ENCODE measurements around the gene MYCBP. TPM values are rescaled to one million over a fixed set of nuclear protein-coding genes. Genes with fewer than 3 reads are reported as not detected.

MYCBP gene
- total and polyA plus RNA-seq, 2 of the 13 experiments (the other 11 are each of a cell fraction or from before 2014, with no cell fraction given) = 11.4 to 30.4 TPM

DNA sequence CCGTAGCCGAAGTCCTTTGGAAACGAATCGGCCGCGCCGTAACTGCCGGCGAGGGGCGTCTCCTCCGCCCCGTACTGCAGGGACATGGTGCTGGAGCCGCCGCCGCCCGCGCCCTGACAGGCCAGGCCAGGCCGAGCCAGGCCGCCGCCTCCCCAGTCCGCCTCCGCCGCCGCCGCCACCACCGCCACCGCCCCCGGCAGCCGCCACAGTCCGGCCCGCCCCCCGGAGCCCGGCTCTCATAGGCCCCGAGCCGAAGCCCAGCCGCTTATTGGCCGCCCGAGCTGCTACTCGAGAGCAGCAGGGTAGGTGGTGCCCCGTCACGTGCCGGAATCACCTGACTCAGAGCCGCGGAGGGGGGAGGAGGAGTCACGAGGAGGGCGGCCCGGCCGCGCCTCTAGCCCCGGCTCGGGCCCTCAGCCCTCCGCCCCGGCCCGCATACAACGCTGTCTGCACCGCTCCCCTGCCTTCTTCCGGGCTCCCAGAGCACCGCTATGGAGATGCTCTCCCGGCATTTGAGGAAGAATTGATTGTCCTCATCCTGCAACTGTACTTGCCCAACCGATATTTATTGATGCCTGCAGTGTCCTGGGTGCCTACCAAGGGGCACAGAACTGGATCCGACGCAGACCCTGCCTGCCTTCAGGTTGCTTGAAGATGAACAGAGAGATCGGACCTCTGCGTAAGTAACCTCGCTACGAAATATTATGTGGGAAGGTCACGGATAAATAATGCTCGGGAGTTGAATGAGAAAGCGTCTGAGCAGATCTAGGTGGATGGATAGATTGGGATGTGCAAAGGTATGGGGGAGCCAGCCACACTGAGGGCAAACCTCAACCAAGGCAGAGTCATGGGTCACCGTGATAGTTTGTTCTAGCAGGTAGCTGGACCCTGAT is 13.3 kb downstream of the MYCBP start, which contains the start of gene RRAGC (continued):
- TF ChIP-seq, protein P1, sequence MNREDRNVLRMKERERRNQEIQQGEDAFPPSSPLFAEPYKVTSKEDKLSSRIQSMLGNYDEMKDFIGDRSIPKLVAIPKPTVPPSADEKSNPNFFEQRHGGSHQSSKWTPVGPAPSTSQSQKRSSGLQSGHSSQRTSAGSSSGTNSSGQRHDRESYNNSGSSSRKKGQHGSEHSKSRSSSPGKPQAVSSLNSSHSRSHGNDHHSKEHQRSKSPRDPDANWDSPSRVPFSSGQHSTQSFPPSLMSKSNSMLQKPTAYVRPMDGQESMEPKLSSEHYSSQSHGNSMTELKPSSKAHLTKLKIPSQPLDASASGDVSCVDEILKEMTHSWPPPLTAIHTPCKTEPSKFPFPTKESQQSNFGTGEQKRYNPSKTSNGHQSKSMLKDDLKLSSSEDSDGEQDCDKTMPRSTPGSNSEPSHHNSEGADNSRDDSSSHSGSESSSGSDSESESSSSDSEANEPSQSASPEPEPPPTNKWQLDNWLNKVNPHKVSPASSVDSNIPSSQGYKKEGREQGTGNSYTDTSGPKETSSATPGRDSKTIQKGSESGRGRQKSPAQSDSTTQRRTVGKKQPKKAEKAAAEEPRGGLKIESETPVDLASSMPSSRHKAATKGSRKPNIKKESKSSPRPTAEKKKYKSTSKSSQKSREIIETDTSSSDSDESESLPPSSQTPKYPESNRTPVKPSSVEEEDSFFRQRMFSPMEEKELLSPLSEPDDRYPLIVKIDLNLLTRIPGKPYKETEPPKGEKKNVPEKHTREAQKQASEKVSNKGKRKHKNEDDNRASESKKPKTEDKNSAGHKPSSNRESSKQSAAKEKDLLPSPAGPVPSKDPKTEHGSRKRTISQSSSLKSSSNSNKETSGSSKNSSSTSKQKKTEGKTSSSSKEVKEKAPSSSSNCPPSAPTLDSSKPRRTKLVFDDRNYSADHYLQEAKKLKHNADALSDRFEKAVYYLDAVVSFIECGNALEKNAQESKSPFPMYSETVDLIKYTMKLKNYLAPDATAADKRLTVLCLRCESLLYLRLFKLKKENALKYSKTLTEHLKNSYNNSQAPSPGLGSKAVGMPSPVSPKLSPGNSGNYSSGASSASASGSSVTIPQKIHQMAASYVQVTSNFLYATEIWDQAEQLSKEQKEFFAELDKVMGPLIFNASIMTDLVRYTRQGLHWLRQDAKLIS (CRISPR knock-in tag; IDR thresholded peaks at IDR 0.05) = 0 out of 2 replicates have a peak, but pooled peaks have one; percentile 56
- TF ChIP-seq ZNF496 (CRISPR knock-in tag; IDR thresholded peaks at IDR 0.05; ENCODE audit: insufficient replicate concordance) (no peak), MEIS2 (CRISPR knock-in tag; IDR thresholded peaks at IDR 0.05) (no peak), CBX5 (CRISPR knock-in tag; IDR thresholded peaks at IDR 0.05; ENCODE audit: borderline replicate concordance) (no peak), ZNF589 (CRISPR knock-in tag; conservative IDR thresholded peaks at IDR 0.05) (no peak), TP53 (CRISPR knock-in tag; conservative IDR thresholded peaks at IDR 0.05) (no peak), GPN1 (CRISPR knock-in tag; IDR thresholded peaks at IDR 0.05; ENCODE audit: borderline replicate concordance) (no peak), SNAI1 (CRISPR knock-in tag; IDR thresholded peaks at IDR 0.05; ENCODE audit: borderline replicate concordance) (0 out of 2 replicates have a peak, but pooled peaks have one; percentile 27), TSC22D2 (CRISPR knock-in tag; IDR thresholded peaks at IDR 0.05; ENCODE audit: borderline replicate concordance) (no peak), TAF1 (CRISPR knock-in tag; IDR thresholded peaks at IDR 0.05) (peak; percentile 58; the same call in 1 of the 2 replicates), STAG1 (CRISPR knock-in tag; IDR thresholded peaks at IDR 0.05) (peak; percentile 19), NFKBIZ (CRISPR knock-in tag; IDR thresholded peaks at IDR 0.05) (no peak), MEIS1 (CRISPR knock-in tag; IDR thresholded peaks at IDR 0.05; ENCODE audit: borderline replicate concordance) (0 out of 2 replicates have a peak, but pooled peaks have one; percentile 21)
- TF ChIP-seq, protein P2, sequence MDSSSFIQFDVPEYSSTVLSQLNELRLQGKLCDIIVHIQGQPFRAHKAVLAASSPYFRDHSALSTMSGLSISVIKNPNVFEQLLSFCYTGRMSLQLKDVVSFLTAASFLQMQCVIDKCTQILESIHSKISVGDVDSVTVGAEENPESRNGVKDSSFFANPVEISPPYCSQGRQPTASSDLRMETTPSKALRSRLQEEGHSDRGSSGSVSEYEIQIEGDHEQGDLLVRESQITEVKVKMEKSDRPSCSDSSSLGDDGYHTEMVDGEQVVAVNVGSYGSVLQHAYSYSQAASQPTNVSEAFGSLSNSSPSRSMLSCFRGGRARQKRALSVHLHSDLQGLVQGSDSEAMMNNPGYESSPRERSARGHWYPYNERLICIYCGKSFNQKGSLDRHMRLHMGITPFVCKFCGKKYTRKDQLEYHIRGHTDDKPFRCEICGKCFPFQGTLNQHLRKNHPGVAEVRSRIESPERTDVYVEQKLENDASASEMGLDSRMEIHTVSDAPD (CRISPR knock-in tag; IDR thresholded peaks at IDR 0.05) = peak; percentile 68; the same call in 1 of the 2 replicates
- TF ChIP-seq, protein P3, sequence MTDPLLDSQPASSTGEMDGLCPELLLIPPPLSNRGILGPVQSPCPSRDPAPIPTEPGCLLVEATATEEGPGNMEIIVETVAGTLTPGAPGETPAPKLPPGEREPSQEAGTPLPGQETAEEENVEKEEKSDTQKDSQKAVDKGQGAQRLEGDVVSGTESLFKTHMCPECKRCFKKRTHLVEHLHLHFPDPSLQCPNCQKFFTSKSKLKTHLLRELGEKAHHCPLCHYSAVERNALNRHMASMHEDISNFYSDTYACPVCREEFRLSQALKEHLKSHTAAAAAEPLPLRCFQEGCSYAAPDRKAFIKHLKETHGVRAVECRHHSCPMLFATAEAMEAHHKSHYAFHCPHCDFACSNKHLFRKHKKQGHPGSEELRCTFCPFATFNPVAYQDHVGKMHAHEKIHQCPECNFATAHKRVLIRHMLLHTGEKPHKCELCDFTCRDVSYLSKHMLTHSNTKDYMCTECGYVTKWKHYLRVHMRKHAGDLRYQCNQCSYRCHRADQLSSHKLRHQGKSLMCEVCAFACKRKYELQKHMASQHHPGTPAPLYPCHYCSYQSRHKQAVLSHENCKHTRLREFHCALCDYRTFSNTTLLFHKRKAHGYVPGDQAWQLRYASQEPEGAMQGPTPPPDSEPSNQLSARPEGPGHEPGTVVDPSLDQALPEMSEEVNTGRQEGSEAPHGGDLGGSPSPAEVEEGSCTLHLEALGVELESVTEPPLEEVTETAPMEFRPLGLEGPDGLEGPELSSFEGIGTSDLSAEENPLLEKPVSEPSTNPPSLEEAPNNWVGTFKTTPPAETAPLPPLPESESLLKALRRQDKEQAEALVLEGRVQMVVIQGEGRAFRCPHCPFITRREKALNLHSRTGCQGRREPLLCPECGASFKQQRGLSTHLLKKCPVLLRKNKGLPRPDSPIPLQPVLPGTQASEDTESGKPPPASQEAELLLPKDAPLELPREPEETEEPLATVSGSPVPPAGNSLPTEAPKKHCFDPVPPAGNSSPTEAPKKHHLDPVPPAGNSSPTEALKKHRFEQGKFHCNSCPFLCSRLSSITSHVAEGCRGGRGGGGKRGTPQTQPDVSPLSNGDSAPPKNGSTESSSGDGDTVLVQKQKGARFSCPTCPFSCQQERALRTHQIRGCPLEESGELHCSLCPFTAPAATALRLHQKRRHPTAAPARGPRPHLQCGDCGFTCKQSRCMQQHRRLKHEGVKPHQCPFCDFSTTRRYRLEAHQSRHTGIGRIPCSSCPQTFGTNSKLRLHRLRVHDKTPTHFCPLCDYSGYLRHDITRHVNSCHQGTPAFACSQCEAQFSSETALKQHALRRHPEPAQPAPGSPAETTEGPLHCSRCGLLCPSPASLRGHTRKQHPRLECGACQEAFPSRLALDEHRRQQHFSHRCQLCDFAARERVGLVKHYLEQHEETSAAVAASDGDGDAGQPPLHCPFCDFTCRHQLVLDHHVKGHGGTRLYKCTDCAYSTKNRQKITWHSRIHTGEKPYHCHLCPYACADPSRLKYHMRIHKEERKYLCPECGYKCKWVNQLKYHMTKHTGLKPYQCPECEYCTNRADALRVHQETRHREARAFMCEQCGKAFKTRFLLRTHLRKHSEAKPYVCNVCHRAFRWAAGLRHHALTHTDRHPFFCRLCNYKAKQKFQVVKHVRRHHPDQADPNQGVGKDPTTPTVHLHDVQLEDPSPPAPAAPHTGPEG (CRISPR knock-in tag; IDR thresholded peaks at IDR 0.05) = no peak; the same call in 1 of the 2 replicates

All from HepG2 (cell line).